ENCODE measurements around the gene PIP5KL1.

DNA sequence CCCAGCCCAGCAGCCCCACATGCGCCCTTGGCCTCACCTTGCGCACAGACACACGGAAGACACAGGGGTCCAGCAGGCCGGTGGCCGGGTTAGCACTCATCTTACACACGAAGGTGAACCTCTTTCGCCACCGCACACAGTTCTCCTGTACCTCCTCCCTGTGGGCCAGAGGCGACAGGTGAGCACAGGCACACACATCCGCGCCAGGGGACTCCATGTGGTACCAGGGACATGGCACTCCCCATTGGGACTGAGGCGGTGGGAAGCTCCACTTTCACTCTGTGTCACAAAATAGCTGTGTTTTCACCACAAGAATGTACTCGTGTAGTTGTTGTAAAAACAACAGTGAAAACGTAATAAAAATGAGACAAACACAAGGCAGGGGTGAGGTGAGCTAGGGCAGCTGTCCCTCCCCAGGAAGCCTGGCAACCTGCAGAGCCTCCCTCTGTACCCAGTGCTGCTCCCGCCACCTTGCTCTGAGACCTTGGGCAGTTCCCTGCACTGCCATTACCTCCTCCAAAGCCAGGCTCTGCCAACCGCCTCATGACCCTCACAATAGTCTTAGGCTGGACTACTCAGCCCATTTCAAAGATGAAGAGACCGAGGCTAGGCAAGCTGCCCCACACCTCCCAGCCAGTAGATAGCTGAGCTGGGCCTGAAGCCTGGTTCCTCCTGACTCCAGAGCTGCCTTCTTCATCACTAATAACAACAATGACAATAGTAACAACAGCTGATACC lies 23.4 kb upstream of the PIP5KL1 start:
- TF ChIP-seq, protein P1, sequence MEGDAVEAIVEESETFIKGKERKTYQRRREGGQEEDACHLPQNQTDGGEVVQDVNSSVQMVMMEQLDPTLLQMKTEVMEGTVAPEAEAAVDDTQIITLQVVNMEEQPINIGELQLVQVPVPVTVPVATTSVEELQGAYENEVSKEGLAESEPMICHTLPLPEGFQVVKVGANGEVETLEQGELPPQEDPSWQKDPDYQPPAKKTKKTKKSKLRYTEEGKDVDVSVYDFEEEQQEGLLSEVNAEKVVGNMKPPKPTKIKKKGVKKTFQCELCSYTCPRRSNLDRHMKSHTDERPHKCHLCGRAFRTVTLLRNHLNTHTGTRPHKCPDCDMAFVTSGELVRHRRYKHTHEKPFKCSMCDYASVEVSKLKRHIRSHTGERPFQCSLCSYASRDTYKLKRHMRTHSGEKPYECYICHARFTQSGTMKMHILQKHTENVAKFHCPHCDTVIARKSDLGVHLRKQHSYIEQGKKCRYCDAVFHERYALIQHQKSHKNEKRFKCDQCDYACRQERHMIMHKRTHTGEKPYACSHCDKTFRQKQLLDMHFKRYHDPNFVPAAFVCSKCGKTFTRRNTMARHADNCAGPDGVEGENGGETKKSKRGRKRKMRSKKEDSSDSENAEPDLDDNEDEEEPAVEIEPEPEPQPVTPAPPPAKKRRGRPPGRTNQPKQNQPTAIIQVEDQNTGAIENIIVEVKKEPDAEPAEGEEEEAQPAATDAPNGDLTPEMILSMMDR (conservative IDR thresholded peaks at IDR 0.05; ENCODE audit: low read depth, low read length): no peak
- TF ChIP-seq EZH2 (IDR thresholded peaks at IDR 0.05; ENCODE audit: borderline replicate concordance, low read depth, low read length, poor library complexity, severe bottlenecking): no peak

All from A673 (cell line).